ENCODE measurements around the gene TBX2. TPM values are rescaled to one million over a fixed set of nuclear protein-coding genes. Genes with fewer than 3 reads are reported as not detected.

The TBX2 gene
- total and polyA plus RNA-seq, 2 of the 13 experiments (the other 11 are each of a cell fraction or from before 2014, with no cell fraction given): 2.8 to 15.3 TPM

DNA sequence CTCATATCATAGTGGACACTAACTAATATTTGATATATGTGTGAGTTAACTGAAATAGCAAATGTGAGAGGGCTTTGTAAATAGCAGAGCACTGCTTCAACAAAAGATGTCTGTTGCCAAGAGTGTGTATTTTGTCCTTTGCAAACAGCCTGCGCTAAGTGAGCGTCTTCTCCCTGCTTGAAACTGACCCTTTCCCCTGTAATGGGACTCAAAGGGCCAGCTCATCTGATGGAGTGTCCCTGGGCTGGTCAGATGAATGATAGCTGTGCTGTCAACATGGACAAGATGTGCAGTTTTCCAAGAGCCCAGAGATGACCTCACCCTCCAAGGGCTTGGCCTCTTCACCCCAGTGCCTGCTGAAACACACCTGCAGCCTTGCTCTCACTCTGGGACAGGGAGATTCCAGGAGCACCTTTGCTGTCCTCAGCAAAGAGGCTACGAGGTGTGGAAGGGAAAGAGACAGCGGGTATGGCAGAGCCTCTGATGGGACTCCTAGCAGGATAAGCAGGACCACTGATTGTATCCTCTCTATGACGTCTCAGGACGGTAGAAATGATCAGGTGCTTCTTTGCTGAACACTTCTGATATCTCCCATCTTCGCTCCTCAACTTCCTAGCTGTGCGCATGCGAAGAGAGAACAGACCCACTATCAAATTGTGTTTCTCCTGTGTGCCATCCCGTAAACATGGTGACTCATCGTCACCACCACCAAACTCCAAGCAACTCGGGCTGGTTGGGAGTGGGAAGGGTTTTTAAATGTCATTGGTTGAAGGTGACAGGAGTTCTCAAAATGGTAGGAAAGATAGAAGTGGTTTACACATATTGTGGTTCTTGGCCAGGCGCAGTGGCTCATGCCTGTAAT is 35.8 kb upstream of the TBX2 start (continued):
- TF ChIP-seq MTF1 (CRISPR knock-in tag; IDR thresholded peaks at IDR 0.05) (no peak), ZNF572 (CRISPR knock-in tag; IDR thresholded peaks at IDR 0.05) (no peak), ZNF34 (CRISPR knock-in tag; IDR thresholded peaks at IDR 0.05; ENCODE audit: borderline replicate concordance) (no peak), ZC3H4 (CRISPR knock-in tag; IDR thresholded peaks at IDR 0.05; ENCODE audit: borderline replicate concordance) (no peak), ZSCAN31 (CRISPR knock-in tag; IDR thresholded peaks at IDR 0.05; ENCODE audit: low read depth) (no peak), ZNF253 (CRISPR knock-in tag; IDR thresholded peaks at IDR 0.05; ENCODE audit: borderline replicate concordance) (no peak; the same call in 1 of the 2 replicates), MAZ (IDR thresholded peaks at IDR 0.05; ENCODE audit: borderline replicate concordance, low read depth, low read length) (no peak), MAZ (CRISPR knock-in tag; IDR thresholded peaks at IDR 0.05; ENCODE audit: low read depth) (no peak)
- TF ChIP-seq, protein P1, sequence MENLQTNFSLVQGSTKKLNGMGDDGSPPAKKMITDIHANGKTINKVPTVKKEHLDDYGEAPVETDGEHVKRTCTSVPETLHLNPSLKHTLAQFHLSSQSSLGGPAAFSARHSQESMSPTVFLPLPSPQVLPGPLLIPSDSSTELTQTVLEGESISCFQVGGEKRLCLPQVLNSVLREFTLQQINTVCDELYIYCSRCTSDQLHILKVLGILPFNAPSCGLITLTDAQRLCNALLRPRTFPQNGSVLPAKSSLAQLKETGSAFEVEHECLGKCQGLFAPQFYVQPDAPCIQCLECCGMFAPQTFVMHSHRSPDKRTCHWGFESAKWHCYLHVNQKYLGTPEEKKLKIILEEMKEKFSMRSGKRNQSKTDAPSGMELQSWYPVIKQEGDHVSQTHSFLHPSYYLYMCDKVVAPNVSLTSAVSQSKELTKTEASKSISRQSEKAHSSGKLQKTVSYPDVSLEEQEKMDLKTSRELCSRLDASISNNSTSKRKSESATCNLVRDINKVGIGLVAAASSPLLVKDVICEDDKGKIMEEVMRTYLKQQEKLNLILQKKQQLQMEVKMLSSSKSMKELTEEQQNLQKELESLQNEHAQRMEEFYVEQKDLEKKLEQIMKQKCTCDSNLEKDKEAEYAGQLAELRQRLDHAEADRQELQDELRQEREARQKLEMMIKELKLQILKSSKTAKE (CRISPR knock-in tag; IDR thresholded peaks at IDR 0.05; ENCODE audit: borderline replicate concordance): peak; percentile 64; the same call in 1 of the 2 replicates
- TF ChIP-seq, protein P2, sequence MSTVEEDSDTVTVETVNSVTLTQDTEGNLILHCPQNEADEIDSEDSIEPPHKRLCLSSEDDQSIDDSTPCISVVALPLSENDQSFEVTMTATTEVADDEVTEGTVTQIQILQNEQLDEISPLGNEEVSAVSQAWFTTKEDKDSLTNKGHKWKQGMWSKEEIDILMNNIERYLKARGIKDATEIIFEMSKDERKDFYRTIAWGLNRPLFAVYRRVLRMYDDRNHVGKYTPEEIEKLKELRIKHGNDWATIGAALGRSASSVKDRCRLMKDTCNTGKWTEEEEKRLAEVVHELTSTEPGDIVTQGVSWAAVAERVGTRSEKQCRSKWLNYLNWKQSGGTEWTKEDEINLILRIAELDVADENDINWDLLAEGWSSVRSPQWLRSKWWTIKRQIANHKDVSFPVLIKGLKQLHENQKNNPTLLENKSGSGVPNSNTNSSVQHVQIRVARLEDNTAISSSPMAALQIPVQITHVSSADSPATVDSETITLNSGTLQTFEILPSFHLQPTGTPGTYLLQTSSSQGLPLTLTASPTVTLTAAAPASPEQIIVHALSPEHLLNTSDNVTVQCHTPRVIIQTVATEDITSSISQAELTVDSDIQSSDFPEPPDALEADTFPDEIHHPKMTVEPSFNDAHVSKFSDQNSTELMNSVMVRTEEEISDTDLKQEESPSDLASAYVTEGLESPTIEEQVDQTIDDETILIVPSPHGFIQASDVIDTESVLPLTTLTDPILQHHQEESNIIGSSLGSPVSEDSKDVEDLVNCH (CRISPR knock-in tag; IDR thresholded peaks at IDR 0.05): no peak
- TF ChIP-seq, protein P3, sequence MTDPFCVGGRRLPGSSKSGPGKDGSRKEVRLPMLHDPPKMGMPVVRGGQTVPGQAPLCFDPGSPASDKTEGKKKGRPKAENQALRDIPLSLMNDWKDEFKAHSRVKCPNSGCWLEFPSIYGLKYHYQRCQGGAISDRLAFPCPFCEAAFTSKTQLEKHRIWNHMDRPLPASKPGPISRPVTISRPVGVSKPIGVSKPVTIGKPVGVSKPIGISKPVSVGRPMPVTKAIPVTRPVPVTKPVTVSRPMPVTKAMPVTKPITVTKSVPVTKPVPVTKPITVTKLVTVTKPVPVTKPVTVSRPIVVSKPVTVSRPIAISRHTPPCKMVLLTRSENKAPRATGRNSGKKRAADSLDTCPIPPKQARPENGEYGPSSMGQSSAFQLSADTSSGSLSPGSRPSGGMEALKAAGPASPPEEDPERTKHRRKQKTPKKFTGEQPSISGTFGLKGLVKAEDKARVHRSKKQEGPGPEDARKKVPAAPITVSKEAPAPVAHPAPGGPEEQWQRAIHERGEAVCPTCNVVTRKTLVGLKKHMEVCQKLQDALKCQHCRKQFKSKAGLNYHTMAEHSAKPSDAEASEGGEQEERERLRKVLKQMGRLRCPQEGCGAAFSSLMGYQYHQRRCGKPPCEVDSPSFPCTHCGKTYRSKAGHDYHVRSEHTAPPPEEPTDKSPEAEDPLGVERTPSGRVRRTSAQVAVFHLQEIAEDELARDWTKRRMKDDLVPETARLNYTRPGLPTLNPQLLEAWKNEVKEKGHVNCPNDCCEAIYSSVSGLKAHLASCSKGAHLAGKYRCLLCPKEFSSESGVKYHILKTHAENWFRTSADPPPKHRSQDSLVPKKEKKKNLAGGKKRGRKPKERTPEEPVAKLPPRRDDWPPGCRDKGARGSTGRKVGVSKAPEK (CRISPR knock-in tag; IDR thresholded peaks at IDR 0.05; ENCODE audit: borderline replicate concordance): no peak
- TF ChIP-seq, protein P4, sequence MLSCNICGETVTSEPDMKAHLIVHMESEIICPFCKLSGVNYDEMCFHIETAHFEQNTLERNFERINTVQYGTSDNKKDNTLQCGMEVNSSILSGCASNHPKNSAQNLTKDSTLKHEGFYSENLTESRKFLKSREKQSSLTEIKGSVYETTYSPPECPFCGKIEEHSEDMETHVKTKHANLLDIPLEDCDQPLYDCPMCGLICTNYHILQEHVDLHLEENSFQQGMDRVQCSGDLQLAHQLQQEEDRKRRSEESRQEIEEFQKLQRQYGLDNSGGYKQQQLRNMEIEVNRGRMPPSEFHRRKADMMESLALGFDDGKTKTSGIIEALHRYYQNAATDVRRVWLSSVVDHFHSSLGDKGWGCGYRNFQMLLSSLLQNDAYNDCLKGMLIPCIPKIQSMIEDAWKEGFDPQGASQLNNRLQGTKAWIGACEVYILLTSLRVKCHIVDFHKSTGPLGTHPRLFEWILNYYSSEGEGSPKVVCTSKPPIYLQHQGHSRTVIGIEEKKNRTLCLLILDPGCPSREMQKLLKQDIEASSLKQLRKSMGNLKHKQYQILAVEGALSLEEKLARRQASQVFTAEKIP (CRISPR knock-in tag; IDR thresholded peaks at IDR 0.05; ENCODE audit: borderline replicate concordance): no peak
- TF ChIP-seq, protein P5, sequence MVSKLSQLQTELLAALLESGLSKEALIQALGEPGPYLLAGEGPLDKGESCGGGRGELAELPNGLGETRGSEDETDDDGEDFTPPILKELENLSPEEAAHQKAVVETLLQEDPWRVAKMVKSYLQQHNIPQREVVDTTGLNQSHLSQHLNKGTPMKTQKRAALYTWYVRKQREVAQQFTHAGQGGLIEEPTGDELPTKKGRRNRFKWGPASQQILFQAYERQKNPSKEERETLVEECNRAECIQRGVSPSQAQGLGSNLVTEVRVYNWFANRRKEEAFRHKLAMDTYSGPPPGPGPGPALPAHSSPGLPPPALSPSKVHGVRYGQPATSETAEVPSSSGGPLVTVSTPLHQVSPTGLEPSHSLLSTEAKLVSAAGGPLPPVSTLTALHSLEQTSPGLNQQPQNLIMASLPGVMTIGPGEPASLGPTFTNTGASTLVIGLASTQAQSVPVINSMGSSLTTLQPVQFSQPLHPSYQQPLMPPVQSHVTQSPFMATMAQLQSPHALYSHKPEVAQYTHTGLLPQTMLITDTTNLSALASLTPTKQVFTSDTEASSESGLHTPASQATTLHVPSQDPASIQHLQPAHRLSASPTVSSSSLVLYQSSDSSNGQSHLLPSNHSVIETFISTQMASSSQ (IDR thresholded peaks at IDR 0.05; ENCODE audit: low read depth): no peak
- TF ChIP-seq, protein P5 (CRISPR knock-in tag; IDR thresholded peaks at IDR 0.05; ENCODE audit: borderline replicate concordance): peak; percentile 84
